GM12872 (cell line): ENCODE results near the gene PRTN3.

Experiments
- CTCF ChIP-seq: IDR thresholded peaks from 3 replicates; pipeline ENCODE4 v1.5.1; 2011; ENCODE audit warnings: low read depth, mild to moderate bottlenecking, low read length, moderate library complexity; ENCODE audit not compliant: insufficient read depth

The PRTN3 gene

GRCh38 chr19:879711-880438, 39.1 kb downstream of the PRTN3 start:
- no peak for TF ChIP-seq CTCF

- TF ChIP-seq CTCF, result no peak
These were observed 40.7 kb downstream of the PRTN3 start for GRCh38 chr19:881385-882071.

GRCh38 chr19:882871-883497, 42.2 kb downstream of the PRTN3 start:
- no peak for TF ChIP-seq CTCF

GRCh38 chr19:883661-884211, 42.9 kb downstream of the PRTN3 start:
- TF ChIP-seq CTCF, result no peak

GRCh38 chr19:884420-885211, 43.8 kb downstream of the PRTN3 start:
- TF ChIP-seq CTCF, result no peak

GRCh38 chr19:885536-886224, 44.9 kb downstream of the PRTN3 start:
- TF ChIP-seq CTCF, result no peak
